Epithelial cell of proximal tubule (primary cell): Measurements from ENCODE around the gene TBC1D1. TPM values are rescaled to one million over a fixed set of nuclear protein-coding genes. Genes with fewer than 3 reads are reported as not detected.

Experiments used
- DNase-seq: peaks from one replicate; pipeline ENCODE4 v3.0.0-alpha.2; 2011; ENCODE audit warnings: low read depth
- H3K4me3 ChIP-seq: 2 replicates; pipeline ENCODE4 v1.5.1; 2011; ENCODE audit warnings: low read depth, mild to moderate bottlenecking, low read length
- total RNA-seq: library from RNA; depleted of rRNA; stranded (reverse); fragments of >200 nt; gene quantifications from 2 replicates; pipeline ENCODE4 v1.2.3, GENCODE V29; 2015
- TF ChIP-seq, protein P1 (sequence below): conservative IDR thresholded peaks from 2 replicates; pipeline ENCODE4 v1.5.1; 2012; ENCODE audit warnings: low read depth, mild to moderate bottlenecking, low read length

TBC1D1 gene
- total RNA-seq, 1 donor from 2014 or later: 157 TPM

- H3K4me3 ChIP-seq: no peak overlapping the region
- TF ChIP-seq, protein P1, sequence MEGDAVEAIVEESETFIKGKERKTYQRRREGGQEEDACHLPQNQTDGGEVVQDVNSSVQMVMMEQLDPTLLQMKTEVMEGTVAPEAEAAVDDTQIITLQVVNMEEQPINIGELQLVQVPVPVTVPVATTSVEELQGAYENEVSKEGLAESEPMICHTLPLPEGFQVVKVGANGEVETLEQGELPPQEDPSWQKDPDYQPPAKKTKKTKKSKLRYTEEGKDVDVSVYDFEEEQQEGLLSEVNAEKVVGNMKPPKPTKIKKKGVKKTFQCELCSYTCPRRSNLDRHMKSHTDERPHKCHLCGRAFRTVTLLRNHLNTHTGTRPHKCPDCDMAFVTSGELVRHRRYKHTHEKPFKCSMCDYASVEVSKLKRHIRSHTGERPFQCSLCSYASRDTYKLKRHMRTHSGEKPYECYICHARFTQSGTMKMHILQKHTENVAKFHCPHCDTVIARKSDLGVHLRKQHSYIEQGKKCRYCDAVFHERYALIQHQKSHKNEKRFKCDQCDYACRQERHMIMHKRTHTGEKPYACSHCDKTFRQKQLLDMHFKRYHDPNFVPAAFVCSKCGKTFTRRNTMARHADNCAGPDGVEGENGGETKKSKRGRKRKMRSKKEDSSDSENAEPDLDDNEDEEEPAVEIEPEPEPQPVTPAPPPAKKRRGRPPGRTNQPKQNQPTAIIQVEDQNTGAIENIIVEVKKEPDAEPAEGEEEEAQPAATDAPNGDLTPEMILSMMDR: no peak
- no peak for DNase-seq
These were observed 264.9 kb downstream of the TBC1D1 start for GRCh38 chr4:38155589-38156294.

DNA sequence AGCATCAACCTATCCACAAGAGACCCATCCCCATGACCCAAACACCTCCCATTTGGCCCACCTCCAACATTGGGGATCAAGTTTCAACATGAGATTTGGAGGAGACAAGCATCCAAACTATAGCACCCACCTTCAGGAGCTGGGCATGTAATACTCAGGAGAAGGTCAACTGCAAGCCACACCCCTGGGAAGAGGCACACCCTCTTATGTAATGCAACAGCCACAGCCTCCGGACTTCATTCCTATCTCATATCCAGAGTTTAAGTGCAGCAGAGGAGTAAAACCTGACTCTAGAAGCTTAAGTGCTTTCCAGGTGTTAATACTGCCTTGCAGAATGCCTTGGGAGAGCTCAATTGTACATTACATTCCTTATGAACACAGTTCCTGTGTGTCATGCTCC is 266.7 kb downstream of the TBC1D1 start:
- TF ChIP-seq, protein P1: no peak
- H3K4me3 ChIP-seq: no peak overlapping the region
- DNase-seq: no peak

GRCh38 chr4:38160487-38161207 is 269.8 kb downstream of the TBC1D1 start:
- DNase-seq: peak; percentile 99
- H3K4me3 ChIP-seq: no peak overlapping the region
- TF ChIP-seq, protein P1: no peak

DNA sequence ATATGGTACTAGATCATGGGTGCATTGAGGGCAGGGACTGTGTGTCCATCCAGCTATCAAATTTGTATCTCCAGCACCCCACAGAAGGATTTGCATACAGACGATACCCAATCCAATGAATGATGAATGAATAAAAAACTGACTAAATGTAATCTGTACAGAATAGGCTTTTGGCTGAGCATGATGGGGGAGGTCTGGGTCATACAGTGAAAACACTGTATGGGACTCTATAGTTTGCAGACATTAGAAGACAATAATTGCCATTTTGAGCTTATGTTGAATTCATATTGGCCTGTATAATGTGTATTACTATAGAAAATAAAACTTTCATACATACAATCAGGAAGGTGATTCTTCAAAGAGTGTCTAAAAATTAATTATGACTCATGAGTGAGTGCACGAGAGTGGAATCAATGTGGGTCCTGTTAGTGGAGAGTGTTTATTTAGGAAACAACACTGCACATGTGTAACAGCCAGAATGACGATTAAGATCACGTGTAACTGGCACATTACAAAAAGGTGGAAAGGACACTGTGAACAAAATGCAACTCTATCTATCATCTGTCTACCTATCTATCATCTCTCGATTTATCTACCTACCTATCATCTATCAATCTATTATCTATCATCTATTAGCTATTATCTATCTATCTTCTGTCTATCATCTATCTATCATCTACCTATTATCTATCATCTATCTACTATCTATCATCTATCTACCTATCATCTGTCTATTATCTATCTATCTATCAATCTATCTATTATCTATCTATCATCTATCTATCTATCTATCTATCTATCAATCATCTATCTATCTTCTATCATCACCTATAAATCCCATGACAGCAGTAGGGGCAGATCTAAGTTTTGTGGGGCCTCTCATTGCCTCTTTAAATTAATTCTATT is 270.6 kb downstream of the TBC1D1 start:
- no peak overlapping the region for H3K4me3 ChIP-seq
- DNase-seq: peak; percentile 59
- TF ChIP-seq, protein P1: no peak

DNA sequence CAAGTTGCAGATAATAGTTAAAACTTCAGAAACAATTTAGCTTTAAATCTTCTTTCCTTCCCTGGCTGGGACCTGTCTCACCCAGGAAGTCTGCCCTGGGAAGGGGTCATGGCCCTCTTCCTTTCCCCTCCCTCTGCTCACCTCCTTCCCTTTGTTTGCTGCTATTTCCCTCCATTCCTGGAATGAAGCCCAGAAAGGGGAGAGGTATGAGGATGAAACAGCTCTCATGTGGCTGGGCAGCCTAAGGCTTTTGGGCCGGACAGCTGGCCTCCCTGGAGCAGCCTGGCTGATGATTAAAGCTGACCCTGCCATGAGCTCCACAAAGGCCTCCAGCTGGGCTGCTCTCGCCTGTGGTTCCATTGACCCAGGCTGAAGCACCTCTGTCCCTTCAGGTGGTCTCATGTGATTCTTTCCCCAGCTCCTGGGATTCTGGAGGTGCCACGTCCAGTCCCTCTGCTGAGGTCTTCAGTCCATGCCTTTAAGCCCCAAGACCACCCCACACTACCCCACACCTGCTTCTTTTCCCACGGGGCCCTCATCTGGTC is 271.4 kb downstream of the TBC1D1 start:
- no peak overlapping the region for H3K4me3 ChIP-seq
- TF ChIP-seq, protein P1: no peak
- peak; percentile 89 for DNase-seq

- TF ChIP-seq, protein P1: no peak
- DNase-seq: peak; percentile 89
- no peak overlapping the region for H3K4me3 ChIP-seq
These were observed 272.5 kb downstream of the TBC1D1 start for GRCh38 chr4:38163216-38164006.
